ENCODE measurements around the gene S1PR3.

Gene S1PR3

GRCh38 chr9:88968799-88969198, 22.5 kb upstream of the S1PR3 start:
- no peak for DNase-seq

- no peak for DNase-seq
These were observed 21.5 kb upstream of the S1PR3 start for GRCh38 chr9:88969646-88970373.

GRCh38 chr9:88971131-88971960, 19.9 kb upstream of the S1PR3 start:
- no peak for DNase-seq

- DNase-seq: no peak
These were observed 18.9 kb upstream of the S1PR3 start for GRCh38 chr9:88972401-88972800.

- no peak for DNase-seq
These were observed 17.8 kb upstream of the S1PR3 start for GRCh38 chr9:88973281-88974045.

- DNase-seq: no peak
These were observed 16.6 kb upstream of the S1PR3 start for GRCh38 chr9:88974641-88975040.

GRCh38 chr9:88975966-88976889, 15.0 kb upstream of the S1PR3 start:
- DNase-seq: no peak

- DNase-seq: no peak
These were observed 14.4 kb upstream of the S1PR3 start for GRCh38 chr9:88976890-88977257.

GRCh38 chr9:88978034-88978433, 13.2 kb upstream of the S1PR3 start:
- no peak for DNase-seq

- no peak for DNase-seq
These were observed 12.2 kb upstream of the S1PR3 start for GRCh38 chr9:88979021-88979420.

GRCh38 chr9:88979791-88980190, 11.5 kb upstream of the S1PR3 start:
- DNase-seq: no peak

GRCh38 chr9:88980740-88981203, 10.5 kb upstream of the S1PR3 start:
- DNase-seq: no peak

- no peak for DNase-seq
These were observed 7.3 kb upstream of the S1PR3 start for GRCh38 chr9:88983865-88984542.

GRCh38 chr9:88984543-88984883, 6.8 kb upstream of the S1PR3 start:
- DNase-seq: no peak

GRCh38 chr9:88985616-88986015, 5.7 kb upstream of the S1PR3 start:
- DNase-seq: no peak

- no peak for DNase-seq
These were observed 4.5 kb upstream of the S1PR3 start for GRCh38 chr9:88986776-88987175.

- DNase-seq: no peak
These were observed 3.6 kb upstream of the S1PR3 start for GRCh38 chr9:88987661-88988060.

GRCh38 chr9:88988796-88989641, 2.2 kb upstream of the S1PR3 start:
- no peak for DNase-seq

- no peak for DNase-seq
These were observed 1.1 kb upstream of the S1PR3 start for GRCh38 chr9:88990041-88990728.

All from anterior cingulate cortex (tissue), 58 donors.